ENCODE data around the gene GOLGA6D.
"Not testable (repeated sequence)": the region's sequence is repeated elsewhere in the genome, so short reads cannot be mapped to it uniquely, and the experiment has no call there.

The GOLGA6D gene, protein sequence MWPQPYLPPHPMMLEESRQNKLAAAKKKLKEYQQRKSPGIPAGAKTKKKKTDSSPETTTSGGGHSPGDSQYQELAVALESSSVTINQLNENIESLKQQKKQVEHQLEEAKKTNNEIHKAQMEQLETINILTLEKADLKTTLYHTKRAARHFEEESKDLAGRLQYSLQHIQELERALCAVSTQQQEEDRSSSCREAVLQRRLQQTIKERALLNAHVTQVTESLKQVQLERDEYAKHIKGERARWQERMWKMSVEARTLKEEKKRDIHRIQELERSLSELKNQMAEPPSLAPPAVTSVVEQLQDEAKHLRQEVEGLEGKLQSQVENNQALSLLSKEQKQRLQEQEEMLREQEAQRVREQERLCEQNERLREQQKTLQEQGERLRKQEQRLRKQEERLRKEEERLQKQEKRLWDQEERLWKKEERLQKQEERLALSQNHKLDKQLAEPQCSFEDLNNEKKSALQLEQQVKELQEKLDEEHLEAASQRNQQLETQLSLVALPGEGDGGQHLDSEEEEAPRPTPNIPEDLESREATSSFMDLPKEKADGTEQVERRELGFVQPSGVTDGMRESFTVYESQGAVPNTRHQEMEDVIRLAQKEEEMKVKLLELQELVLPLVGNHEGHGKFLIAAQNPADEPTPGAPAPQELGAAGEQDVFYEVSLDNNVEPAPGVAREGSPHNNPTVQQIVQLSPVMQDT

DNA sequence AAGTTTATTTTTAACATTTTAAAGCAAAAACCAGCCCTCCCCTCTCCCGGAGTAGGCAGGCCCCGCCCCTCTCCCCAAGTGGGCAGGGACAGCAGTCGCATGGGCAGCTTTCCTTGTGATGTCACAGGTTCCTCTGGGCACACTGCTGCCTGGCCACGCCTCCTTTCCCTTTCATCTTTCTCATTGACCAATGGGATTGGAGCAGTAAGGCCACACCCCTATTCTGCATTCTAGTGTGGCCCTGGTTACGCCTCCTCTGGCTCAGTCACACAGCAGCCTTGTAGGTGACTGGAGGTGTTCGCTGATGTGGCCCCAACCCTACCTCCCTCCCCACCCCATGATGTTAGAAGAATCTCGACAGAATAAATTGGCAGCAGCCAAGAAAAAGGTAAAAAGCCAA lies at the start of gene GOLGA6D:
GOLGA6D (plus strand) TSS at position 264 of the 400 bp plus-strand sequence; CDS start at position 305, 41 bp downstream.
- H3K4me1 ChIP-seq (ENCODE audit: control insufficient read depth, insufficient read depth, low read length); H3K9ac ChIP-seq (ENCODE audit: low read depth, low read length); H3K27ac ChIP-seq (ENCODE audit: low read depth, low read length); H3K36me3 ChIP-seq (ENCODE audit: control insufficient read depth, insufficient read depth, low read length); H3K9me3 ChIP-seq (ENCODE audit: control insufficient read depth, insufficient read depth, low read length); H3K4me3 ChIP-seq (ENCODE audit: low read depth, low read length); H3K27me3 ChIP-seq (ENCODE audit: control insufficient read depth, insufficient read depth, low read length): not testable (repeated sequence)

DNA sequence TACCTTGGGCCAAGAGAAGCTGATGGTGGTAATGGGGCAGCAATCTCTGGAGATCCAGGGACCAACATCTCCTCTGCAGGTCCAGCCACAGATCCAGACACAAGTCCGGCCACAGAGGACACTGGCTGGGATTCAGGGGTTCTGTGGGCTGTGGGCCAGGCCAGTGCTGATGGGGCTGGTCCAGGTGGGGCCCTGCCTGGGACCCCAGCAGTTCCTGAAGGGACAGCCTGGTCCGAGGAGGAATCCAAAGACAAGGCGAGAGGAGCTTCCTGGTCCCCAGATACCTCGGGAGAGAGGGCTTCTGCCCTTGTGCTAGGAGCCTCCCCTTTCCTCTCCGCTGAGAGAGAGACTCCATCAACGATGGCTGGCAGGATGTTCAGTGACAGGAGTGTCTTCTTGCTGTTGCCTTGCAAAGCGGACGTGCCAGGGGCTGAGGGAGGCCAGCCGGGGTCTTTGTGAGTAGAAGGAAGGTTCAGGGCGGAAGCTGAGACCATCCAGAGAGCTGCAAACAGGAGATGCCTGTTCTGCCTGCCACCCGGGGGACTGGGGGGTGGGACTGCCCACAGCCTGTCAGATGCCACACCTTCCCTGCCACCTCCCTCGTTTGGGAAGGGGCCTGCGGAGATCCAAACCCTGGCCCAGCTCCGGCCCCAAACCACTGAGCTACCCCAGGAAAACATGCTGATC lies 49.0 kb upstream of the GOLGA6D start:
- Histone ChIP-seq H3K9ac (ENCODE audit: low read depth, low read length) (no peak overlapping the region), H3K9me3 (ENCODE audit: control insufficient read depth, insufficient read depth, low read length) (no peaks in the 10 kb centered on the region), H3K36me3 (ENCODE audit: control insufficient read depth, insufficient read depth, low read length) (no peaks in the 10 kb centered on the region), H3K27ac (ENCODE audit: low read depth, low read length) (no peak overlapping the region), H3K27me3 (ENCODE audit: control insufficient read depth, insufficient read depth, low read length) (no peaks in the 10 kb centered on the region), H3K4me3 (ENCODE audit: low read depth, low read length) (no peak overlapping the region), H3K4me1 (ENCODE audit: control insufficient read depth, insufficient read depth, low read length) (peaks cover 11% of the 10 kb centered on the region)

DNA sequence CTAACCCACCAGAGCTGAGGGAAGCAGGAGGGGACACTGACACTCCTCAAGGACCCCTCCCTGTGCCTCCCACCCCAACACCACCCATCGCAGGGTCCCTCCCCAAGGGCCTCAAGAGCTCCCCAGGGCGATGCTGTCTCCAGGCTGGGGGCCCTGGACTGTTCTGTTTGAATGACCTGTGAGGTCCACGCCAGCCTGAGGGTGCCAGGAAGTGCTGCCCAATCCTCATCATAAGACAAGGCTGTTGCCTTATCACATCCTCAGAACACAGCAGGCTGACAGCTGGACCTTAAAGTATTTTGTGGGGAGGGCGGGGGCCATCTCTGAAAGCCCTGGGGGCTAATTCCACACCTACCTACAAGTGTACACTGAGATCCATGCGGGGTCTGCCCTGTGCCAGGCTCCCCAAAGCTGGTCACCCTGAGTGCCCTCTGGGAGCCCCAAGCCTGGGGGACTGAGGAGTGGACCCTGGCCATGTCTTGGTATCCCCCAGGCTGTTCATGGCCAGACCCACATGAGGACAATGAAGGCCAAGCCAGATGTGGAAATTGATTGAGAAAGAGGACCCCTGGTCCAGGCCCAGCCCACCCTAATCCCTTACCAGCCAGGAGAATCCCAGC lies 48.3 kb upstream of the GOLGA6D start:
- Histone ChIP-seq H3K9me3 (ENCODE audit: control insufficient read depth, insufficient read depth, low read length) (no peaks in the 10 kb centered on the region), H3K4me3 (ENCODE audit: low read depth, low read length) (no peak overlapping the region), H3K36me3 (ENCODE audit: control insufficient read depth, insufficient read depth, low read length) (no peaks in the 10 kb centered on the region), H3K4me1 (ENCODE audit: control insufficient read depth, insufficient read depth, low read length) (peaks cover 11% of the 10 kb centered on the region), H3K27me3 (ENCODE audit: control insufficient read depth, insufficient read depth, low read length) (no peaks in the 10 kb centered on the region), H3K9ac (ENCODE audit: low read depth, low read length) (no peak overlapping the region), H3K27ac (ENCODE audit: low read depth, low read length) (no peak overlapping the region)

DNA sequence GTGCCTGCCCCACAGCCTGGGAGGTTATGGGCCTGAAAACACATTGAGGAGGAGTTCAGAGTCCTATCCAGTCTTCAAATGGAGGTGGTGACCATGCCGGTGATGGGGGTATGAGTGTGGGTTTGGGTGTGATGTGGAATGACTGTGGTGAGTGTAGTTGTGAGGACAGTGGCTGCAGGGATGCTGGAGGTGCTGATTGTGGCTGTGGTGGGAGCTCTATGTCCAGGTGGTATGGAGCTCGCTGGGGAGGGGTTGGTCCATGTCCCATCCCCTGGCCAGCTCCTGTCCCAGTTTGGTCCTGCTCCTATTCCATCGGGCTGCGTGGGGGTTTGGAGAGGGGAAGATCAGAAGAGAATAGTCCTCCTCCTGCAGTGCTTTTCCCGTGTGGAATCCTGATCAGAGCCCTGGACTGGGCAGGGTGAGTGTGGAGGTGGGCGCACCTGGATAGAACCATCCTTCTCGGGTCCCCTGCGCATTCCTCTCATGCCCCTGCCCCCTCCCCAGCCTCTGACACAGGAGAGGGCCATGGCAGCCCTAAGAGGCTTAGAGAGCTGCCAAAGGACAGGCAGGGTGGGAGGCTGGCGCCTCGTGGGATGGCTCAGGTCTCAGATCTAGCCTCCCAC lies 47.5 kb upstream of the GOLGA6D start:
- H3K9ac ChIP-seq (ENCODE audit: low read depth, low read length) = no peak overlapping the region
- no peak overlapping the region for H3K27ac ChIP-seq (ENCODE audit: low read depth, low read length)
- peaks cover 6% of the 10 kb centered on the region for H3K4me1 ChIP-seq (ENCODE audit: control insufficient read depth, insufficient read depth, low read length)
- H3K27me3 ChIP-seq (ENCODE audit: control insufficient read depth, insufficient read depth, low read length) = no peaks in the 10 kb centered on the region
- no peaks in the 10 kb centered on the region for H3K36me3 ChIP-seq (ENCODE audit: control insufficient read depth, insufficient read depth, low read length)
- H3K4me3 ChIP-seq (ENCODE audit: low read depth, low read length) = no peak overlapping the region
- no peaks in the 10 kb centered on the region for H3K9me3 ChIP-seq (ENCODE audit: control insufficient read depth, insufficient read depth, low read length)

DNA sequence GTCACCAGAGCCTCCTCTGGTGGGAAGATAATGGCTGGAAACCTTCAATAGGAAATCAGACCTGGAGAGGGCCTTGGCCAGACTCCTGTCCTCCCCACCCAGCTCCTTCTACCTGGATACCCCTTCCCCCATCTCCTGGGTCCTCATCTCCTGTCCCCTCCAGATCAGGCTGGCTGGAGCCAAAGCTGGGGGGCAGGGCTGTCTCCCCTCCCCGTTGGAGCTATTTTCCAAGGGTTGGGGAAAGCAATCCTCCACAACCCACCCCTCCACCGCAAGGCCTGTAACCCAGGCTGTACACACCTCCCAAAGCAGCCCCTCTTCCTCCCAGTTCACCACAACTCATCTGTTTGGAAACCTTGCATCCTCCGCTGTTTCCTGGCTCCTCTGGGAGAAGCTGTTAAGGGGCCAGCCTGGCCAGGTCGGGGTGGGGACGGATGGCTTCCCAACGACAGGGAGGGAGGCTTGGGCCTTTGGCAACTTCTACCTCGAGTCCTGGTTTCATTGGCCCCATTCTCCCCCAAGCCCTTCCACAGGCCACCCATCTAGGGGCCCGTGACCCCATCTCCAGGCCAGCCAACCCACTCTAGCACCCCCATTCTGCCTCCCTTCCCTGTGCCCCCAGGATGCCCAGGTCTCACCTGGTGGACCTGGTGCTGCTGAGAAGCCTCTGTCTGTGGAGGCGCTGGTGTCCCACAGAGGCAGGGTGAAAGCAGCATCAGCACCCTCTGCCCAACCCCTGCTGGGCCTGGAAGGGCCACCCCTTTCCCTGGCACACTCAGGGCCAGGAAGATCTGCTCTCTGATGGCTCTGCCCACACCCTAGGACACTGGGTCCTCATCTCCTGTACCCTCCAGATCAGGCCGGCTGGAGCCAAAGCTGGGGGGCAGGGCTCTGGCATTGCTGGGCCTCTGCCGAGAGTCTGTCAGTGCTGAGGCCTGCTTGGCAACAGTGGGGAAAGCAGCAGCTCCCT lies 46.6 kb upstream of the GOLGA6D start:
- no peaks in the 10 kb centered on the region for H3K36me3 ChIP-seq (ENCODE audit: control insufficient read depth, insufficient read depth, low read length)
- H3K4me1 ChIP-seq (ENCODE audit: control insufficient read depth, insufficient read depth, low read length) = no peaks in the 10 kb centered on the region
- no peak overlapping the region for H3K4me3 ChIP-seq (ENCODE audit: low read depth, low read length)
- no peaks in the 10 kb centered on the region for H3K27me3 ChIP-seq (ENCODE audit: control insufficient read depth, insufficient read depth, low read length)
- no peaks in the 10 kb centered on the region for H3K9me3 ChIP-seq (ENCODE audit: control insufficient read depth, insufficient read depth, low read length)
- H3K9ac ChIP-seq (ENCODE audit: low read depth, low read length) = no peak overlapping the region
- no peak overlapping the region for H3K27ac ChIP-seq (ENCODE audit: low read depth, low read length)

DNA sequence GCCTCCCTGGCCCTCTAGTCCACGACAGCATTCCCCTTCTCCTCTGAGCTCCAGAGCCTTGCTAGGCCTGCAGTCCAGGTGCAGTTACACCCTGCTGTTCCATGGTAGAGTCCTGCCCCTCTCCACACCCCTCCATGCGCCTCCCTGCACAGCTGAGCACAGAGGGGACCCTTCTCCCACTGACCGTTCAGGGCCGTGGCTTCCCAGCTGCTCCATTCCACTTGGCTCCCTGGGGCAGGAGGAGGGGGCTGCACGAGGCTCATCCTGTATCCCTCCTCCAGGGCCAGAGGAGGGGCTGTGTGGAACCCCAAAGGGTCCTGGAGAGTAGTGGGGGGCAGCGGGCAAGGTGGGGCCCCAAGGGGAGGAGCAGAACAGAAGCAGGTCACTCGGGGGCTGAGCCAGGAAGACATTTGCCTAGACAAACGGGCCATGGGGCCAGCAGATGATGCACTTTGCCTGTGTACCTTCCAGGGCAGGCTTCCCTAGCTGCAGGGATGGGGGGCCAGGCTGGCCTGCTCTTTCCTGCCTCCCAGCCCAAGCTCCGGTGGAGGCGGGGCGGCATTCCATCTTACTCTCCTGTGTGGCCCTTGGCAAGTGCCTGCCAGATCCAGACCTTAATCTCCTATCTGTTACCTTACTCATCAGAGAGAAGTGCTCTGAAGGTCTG lies 45.2 kb upstream of the GOLGA6D start:
- Histone ChIP-seq H3K27ac (ENCODE audit: low read depth, low read length) (no peak overlapping the region), H3K9ac (ENCODE audit: low read depth, low read length) (no peak overlapping the region), H3K4me3 (ENCODE audit: low read depth, low read length) (no peak overlapping the region), H3K9me3 (ENCODE audit: control insufficient read depth, insufficient read depth, low read length) (no peaks in the 10 kb centered on the region), H3K4me1 (ENCODE audit: control insufficient read depth, insufficient read depth, low read length) (no peaks in the 10 kb centered on the region), H3K27me3 (ENCODE audit: control insufficient read depth, insufficient read depth, low read length) (no peaks in the 10 kb centered on the region), H3K36me3 (ENCODE audit: control insufficient read depth, insufficient read depth, low read length) (no peaks in the 10 kb centered on the region)

DNA sequence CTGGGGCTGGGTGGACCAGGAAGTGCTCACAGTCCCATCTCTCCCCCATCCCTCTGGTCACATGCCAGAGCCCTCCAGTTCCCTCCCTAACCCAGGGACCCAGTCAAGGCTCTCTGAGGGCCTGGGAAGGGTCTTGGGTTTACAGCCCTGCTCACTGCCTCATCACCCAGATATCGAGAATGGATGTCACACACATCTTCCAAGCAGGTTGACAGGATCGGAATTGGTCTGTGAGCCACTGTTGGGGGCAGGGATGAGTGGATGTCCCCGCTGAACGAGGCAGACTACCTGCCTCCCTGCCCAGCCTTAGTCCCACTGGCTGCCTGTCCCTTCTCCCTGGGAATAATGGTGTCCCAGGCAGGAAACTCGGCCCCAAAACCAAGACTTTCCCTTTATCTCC lies 44.5 kb upstream of the GOLGA6D start:
- Histone ChIP-seq H3K9ac (ENCODE audit: low read depth, low read length) (no peak overlapping the region), H3K4me1 (ENCODE audit: control insufficient read depth, insufficient read depth, low read length) (no peaks in the 10 kb centered on the region), H3K27ac (ENCODE audit: low read depth, low read length) (no peak overlapping the region), H3K9me3 (ENCODE audit: control insufficient read depth, insufficient read depth, low read length) (no peaks in the 10 kb centered on the region), H3K4me3 (ENCODE audit: low read depth, low read length) (no peak overlapping the region), H3K27me3 (ENCODE audit: control insufficient read depth, insufficient read depth, low read length) (no peaks in the 10 kb centered on the region), H3K36me3 (ENCODE audit: control insufficient read depth, insufficient read depth, low read length) (no peaks in the 10 kb centered on the region)

DNA sequence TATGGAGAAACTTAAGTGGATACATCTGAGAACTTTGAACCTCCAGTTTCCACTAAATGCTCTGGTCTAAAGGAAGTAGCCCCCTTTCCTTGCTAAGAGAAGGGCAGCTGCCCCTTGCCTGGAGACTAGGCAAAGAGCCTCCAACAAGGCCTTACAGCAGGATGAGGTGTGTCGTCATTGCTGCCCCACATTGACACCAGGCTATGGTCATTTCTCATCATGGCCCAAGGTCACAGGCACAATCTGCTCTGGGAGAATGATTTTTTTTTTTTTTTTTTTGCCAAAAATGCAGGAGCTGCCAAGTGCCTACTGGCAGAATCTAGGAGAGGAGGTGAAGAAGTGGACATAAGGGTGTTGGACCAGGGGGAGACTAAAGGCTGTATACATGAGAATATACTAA lies 36.9 kb upstream of the GOLGA6D start:
- H3K27me3 ChIP-seq (ENCODE audit: control insufficient read depth, insufficient read depth, low read length); H3K9ac ChIP-seq (ENCODE audit: low read depth, low read length); H3K27ac ChIP-seq (ENCODE audit: low read depth, low read length); H3K36me3 ChIP-seq (ENCODE audit: control insufficient read depth, insufficient read depth, low read length); H3K9me3 ChIP-seq (ENCODE audit: control insufficient read depth, insufficient read depth, low read length); H3K4me3 ChIP-seq (ENCODE audit: low read depth, low read length); H3K4me1 ChIP-seq (ENCODE audit: control insufficient read depth, insufficient read depth, low read length): not testable (repeated sequence)

DNA sequence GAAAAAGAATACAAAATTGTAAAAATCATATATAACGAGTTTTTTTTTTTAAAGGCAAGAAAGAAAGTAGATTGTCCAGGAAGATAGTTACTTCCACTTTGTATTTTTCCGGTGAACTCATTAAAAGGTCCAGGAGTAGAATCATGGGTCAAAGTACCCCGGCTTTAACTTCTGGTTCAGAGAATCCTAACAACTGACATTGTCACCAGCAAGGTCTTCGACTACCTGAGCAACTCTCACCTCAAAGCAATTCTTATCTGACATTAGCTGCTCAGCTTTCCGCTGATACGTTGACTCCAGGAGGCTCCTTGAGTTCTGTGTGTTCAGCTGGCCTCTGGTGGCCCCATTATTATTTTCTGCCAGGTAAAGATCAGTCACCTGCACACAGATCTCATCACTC lies 33.6 kb upstream of the GOLGA6D start:
- not testable (repeated sequence) for H3K36me3 ChIP-seq (ENCODE audit: control insufficient read depth, insufficient read depth, low read length); H3K27me3 ChIP-seq (ENCODE audit: control insufficient read depth, insufficient read depth, low read length); H3K9ac ChIP-seq (ENCODE audit: low read depth, low read length); H3K9me3 ChIP-seq (ENCODE audit: control insufficient read depth, insufficient read depth, low read length); H3K27ac ChIP-seq (ENCODE audit: low read depth, low read length); H3K4me3 ChIP-seq (ENCODE audit: low read depth, low read length)
- H3K4me1 ChIP-seq (ENCODE audit: control insufficient read depth, insufficient read depth, low read length) = peaks cover 19% of the 10 kb centered on the region
